DND-41 (cell line): ENCODE results near the gene TMEM269.

Source experiments
- ATAC-seq: fragments of 200-7000 bp; cut with Tn5 transposase; 3 replicates; pipeline ENCODE4 v1.9.1; 2021; ENCODE audit warnings: low read depth; ENCODE audit not compliant: insufficient read depth
- DNase-seq: peaks from one replicate; pipeline ENCODE4 v3.0.0-alpha.2; 2020
- H2AFZ ChIP-seq: 2 replicates; pipeline ENCODE4 v1.6.0; 2012; ENCODE audit warnings: low read depth, low read length
- H3K27ac ChIP-seq: 2 replicates; pipeline ENCODE4 v1.5.1; 2012; ENCODE audit warnings: low read length, inconsistent platforms
- H3K27me3 ChIP-seq: fragments of 200-600 bp; sonication (generic); 2 replicates; pipeline ENCODE4 v1.6.0; 2012; ENCODE audit warnings: low read length, mild to moderate bottlenecking, inconsistent platforms; ENCODE audit not compliant: insufficient read depth, poor library complexity
- H3K36me3 ChIP-seq: 2 replicates; pipeline ENCODE4 v1.5.1; 2012; ENCODE audit warnings: low read length, inconsistent platforms; ENCODE audit not compliant: insufficient read depth
- H3K4me1 ChIP-seq: 2 replicates; pipeline ENCODE4 v1.5.1; 2012; ENCODE audit warnings: mild to moderate bottlenecking, low read length; ENCODE audit not compliant: insufficient read depth
- H3K4me2 ChIP-seq: 2 replicates; pipeline ENCODE4 v1.6.0; 2012; ENCODE audit warnings: mild to moderate bottlenecking, moderate library complexity, low read length, inconsistent platforms; ENCODE audit not compliant: insufficient read depth
- H3K4me3 ChIP-seq, 2 experiments: fragments of 200-600 bp in 1 of 2; shearing (Covaris generic) in 1 of 2; 2 replicates each; pipeline ENCODE4 v1.5.1; 2012 to 2016; ENCODE audit warnings: inconsistent platforms in 2 of 2, low read length in 2 of 2, mild to moderate bottlenecking in 2 of 2, low read depth in 1 of 2, moderate library complexity in 1 of 2
- H3K79me2 ChIP-seq: 2 replicates; pipeline ENCODE4 v1.6.0; 2012; ENCODE audit warnings: low read length, inconsistent platforms; ENCODE audit not compliant: insufficient read depth
- H3K9ac ChIP-seq: 2 replicates; pipeline ENCODE4 v1.6.0; 2012; ENCODE audit warnings: low read depth, mild to moderate bottlenecking, inconsistent platforms, low read length, moderate library complexity
- H3K9me3 ChIP-seq: 2 replicates; pipeline ENCODE4 v1.5.1; 2012; ENCODE audit warnings: low read length, moderate library complexity, mild to moderate bottlenecking, inconsistent platforms; ENCODE audit not compliant: insufficient read depth, severe bottlenecking
- H4K20me1 ChIP-seq: 2 replicates; pipeline ENCODE4 v1.6.0; 2012; ENCODE audit warnings: low read length; ENCODE audit not compliant: insufficient read depth
- CTCF ChIP-seq: IDR thresholded peaks from 2 replicates; pipeline ENCODE4 v1.5.1; 2012; ENCODE audit warnings: borderline replicate concordance, low read length, moderate library complexity, mild to moderate bottlenecking; ENCODE audit not compliant: poor library complexity, severe bottlenecking; ENCODE audit errors: extremely low read depth
- EZH2 ChIP-seq: IDR thresholded peaks from 3 replicates; pipeline ENCODE4 v1.6.1; 2012; ENCODE audit warnings: borderline replicate concordance, low read depth, mild to moderate bottlenecking, moderate library complexity, low read length, inconsistent platforms; ENCODE audit not compliant: severe bottlenecking

Gene TMEM269

GRCh38 chr1:42793824-42794223 is 9.0 kb downstream of the TMEM269 start:
- TF ChIP-seq EZH2 (no peak), CTCF (no peak)

DNA sequence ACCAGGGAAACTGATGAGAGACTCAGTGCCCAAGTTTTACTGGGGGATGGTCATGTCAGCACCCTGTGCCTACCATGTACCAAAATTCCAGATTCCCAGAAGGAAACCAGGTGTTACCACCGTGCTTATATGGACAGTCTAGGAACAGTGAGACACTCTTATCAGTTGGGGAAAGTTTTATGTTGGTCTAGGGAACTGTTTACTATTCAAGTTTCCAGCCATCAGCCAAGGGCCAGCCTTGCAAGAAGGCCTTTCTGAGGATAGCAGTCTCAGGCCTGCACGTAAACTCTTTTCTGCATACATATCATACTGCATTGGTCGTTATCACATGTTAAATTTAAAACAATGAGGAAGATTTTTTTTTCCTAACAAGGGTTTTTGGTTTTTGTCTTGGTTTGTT is 12.6 kb downstream of the TMEM269 start:
- H2AFZ ChIP-seq = no peak overlapping the region

More at GRCh38 chr1:42793824-42794223, 9.0 kb downstream of the TMEM269 start:
- Histone ChIP-seq H3K4me1 (no peaks in the 10 kb centered on the region), H3K27ac (no peak overlapping the region), H2AFZ (no peak overlapping the region), H3K9me3 (no peaks in the 10 kb centered on the region), H3K4me3 (no peak overlapping the region), H3K4me2 (no peak overlapping the region), H3K27me3 (no peaks in the 10 kb centered on the region), H3K79me2 (no peaks in the 10 kb centered on the region), H3K9ac (no peak overlapping the region), H3K36me3 (no peaks in the 10 kb centered on the region), H4K20me1 (no peaks in the 10 kb centered on the region)
- DNase-seq (no peak), ATAC-seq (no peak)

DNA sequence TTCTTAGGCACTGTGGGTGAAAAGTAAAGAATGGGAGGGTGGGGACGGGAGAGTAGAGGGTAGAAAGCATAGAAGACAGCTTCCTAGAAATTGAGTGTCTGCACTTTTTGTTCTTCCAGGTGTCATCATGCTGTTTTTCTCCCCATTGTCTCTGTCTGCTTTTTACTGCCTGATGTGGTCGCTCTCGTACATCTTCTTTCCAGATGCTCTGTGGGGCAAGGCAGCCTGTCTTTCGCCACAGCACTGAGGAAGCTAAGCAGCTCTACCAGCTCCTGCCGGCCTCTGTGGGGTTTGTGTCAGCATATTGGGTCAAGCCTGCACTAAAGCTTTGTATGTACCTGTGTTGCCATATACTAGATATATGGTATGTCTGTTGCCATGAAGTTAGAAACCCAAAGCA is 13.2 kb downstream of the TMEM269 start:
- Histone ChIP-seq H3K9ac (no peak overlapping the region), H2AFZ (no peak overlapping the region), H3K27ac (no peak overlapping the region), H3K9me3 (no peaks in the 10 kb centered on the region), H3K4me2 (no peak overlapping the region), H3K79me2 (no peaks in the 10 kb centered on the region), H4K20me1 (no peaks in the 10 kb centered on the region), H3K4me3 (no peak overlapping the region), H3K27me3 (no peaks in the 10 kb centered on the region), H3K4me1 (no peaks in the 10 kb centered on the region), H3K36me3 (no peaks in the 10 kb centered on the region)
- ATAC-seq (no peak), DNase-seq (no peak)
- TF ChIP-seq EZH2 (no peak), CTCF (no peak)

More for the DNA sequence above, 12.6 kb downstream of the TMEM269 start:
- H3K4me1 ChIP-seq = no peaks in the 10 kb centered on the region
- ATAC-seq (no peak), DNase-seq (no peak)
- no peaks in the 10 kb centered on the region for H3K9me3 ChIP-seq
- no peak overlapping the region for H3K4me3 ChIP-seq
- no peaks in the 10 kb centered on the region for H3K36me3 ChIP-seq
- H3K79me2 ChIP-seq = no peaks in the 10 kb centered on the region
- no peak for TF ChIP-seq EZH2
- no peak for TF ChIP-seq CTCF
- H4K20me1 ChIP-seq = no peaks in the 10 kb centered on the region
- no peak overlapping the region for H3K4me2 ChIP-seq
- H3K9ac ChIP-seq = no peak overlapping the region
- no peaks in the 10 kb centered on the region for H3K27me3 ChIP-seq
- H3K27ac ChIP-seq = no peak overlapping the region
